ENCODE data around the gene CYP46A1.

The CYP46A1 gene

GRCh38 chr14:99676657-99677056 is 7.4 kb upstream of the CYP46A1 start:
- Mint-ChIP-seq H3K36me3 (ENCODE audit: low read depth) (no peaks in the 10 kb centered on the region), H3K27ac (no peak overlapping the region), H3K4me1 (peaks cover 3% of the 10 kb centered on the region), H3K9me3 (no peaks in the 10 kb centered on the region), H3K27me3 (ENCODE audit: low read depth) (peaks cover 2% of the 10 kb centered on the region), H3K4me3 (no peak overlapping the region)
- TF ChIP-seq CTCF (IDR thresholded peaks at IDR 0.05; ENCODE audit: unreplicated experiment in 3 of 3): no peak

GRCh38 chr14:99677231-99678140 is 6.6 kb upstream of the CYP46A1 start:
- no peaks in the 10 kb centered on the region for H3K4me1 Mint-ChIP-seq
- H3K27ac Mint-ChIP-seq: no peak overlapping the region
- no peak overlapping the region for H3K4me3 Mint-ChIP-seq
- peaks cover 3% of the 10 kb centered on the region for H3K27me3 Mint-ChIP-seq (ENCODE audit: low read depth)
- TF ChIP-seq CTCF (IDR thresholded peaks at IDR 0.05; ENCODE audit: unreplicated experiment in 3 of 3): no peak
- no peaks in the 10 kb centered on the region for H3K36me3 Mint-ChIP-seq (ENCODE audit: low read depth)
- H3K9me3 Mint-ChIP-seq: no peaks in the 10 kb centered on the region

- Mint-ChIP-seq H3K4me1 (no peaks in the 10 kb centered on the region), H3K27ac (no peak overlapping the region), H3K4me3 (peak overlapping the region in 1 of 3 experiments; percentile 69), H3K9me3 (no peaks in the 10 kb centered on the region), H3K27me3 (ENCODE audit: low read depth) (peaks cover 3% of the 10 kb centered on the region), H3K36me3 (ENCODE audit: low read depth) (no peaks in the 10 kb centered on the region)
- no peak for TF ChIP-seq CTCF (IDR thresholded peaks at IDR 0.05; ENCODE audit: unreplicated experiment in 3 of 3)
Observed at GRCh38 chr14:99678198-99678597, 5.9 kb upstream of the CYP46A1 start.

GRCh38 chr14:99679111-99679510 is 5.0 kb upstream of the CYP46A1 start:
- Mint-ChIP-seq H3K27me3 (ENCODE audit: low read depth) (peaks cover 8% of the 10 kb centered on the region), H3K27ac (no peak overlapping the region), H3K36me3 (ENCODE audit: low read depth) (no peaks in the 10 kb centered on the region), H3K9me3 (no peaks in the 10 kb centered on the region), H3K4me3 (no peak overlapping the region), H3K4me1 (no peaks in the 10 kb centered on the region)
- TF ChIP-seq CTCF (IDR thresholded peaks at IDR 0.05; ENCODE audit: unreplicated experiment in 3 of 3): no peak

- Mint-ChIP-seq H3K4me1 (no peaks in the 10 kb centered on the region), H3K36me3 (ENCODE audit: low read depth) (no peaks in the 10 kb centered on the region), H3K9me3 (no peaks in the 10 kb centered on the region), H3K27ac (no peak overlapping the region), H3K4me3 (no peak overlapping the region), H3K27me3 (ENCODE audit: low read depth) (peaks cover 8% of the 10 kb centered on the region)
- no peak for TF ChIP-seq CTCF (IDR thresholded peaks at IDR 0.05; ENCODE audit: unreplicated experiment in 3 of 3)
Observed at GRCh38 chr14:99679543-99679942, 4.6 kb upstream of the CYP46A1 start.

GRCh38 chr14:99679996-99680395 is 4.1 kb upstream of the CYP46A1 start:
- Mint-ChIP-seq H3K36me3 (ENCODE audit: low read depth) (no peaks in the 10 kb centered on the region), H3K4me1 (peaks cover under 1% of the 10 kb centered on the region), H3K4me3 (no peak overlapping the region), H3K27ac (no peak overlapping the region), H3K9me3 (no peaks in the 10 kb centered on the region), H3K27me3 (ENCODE audit: low read depth) (peaks cover 9% of the 10 kb centered on the region)
- no peak for TF ChIP-seq CTCF (IDR thresholded peaks at IDR 0.05; ENCODE audit: unreplicated experiment in 3 of 3)

Measured in nephron (organoid).